Activated T-cell treated with anti-CD3 and anti-CD28 coated beads, Interleukin-2, amount 50 U/mL, for 4 hours (primary cell): ENCODE data around the gene MPC2. TPM values are rescaled to one million over a fixed set of nuclear protein-coding genes. Genes with fewer than 3 reads are reported as not detected.
"Not testable (repeated sequence)": the region's sequence is repeated elsewhere in the genome, so short reads cannot be mapped to it uniquely, and the experiment has no call there.

ENCODE experiments used
- ATAC-seq, 2 donors: fragments of 200-7000 bp; cut with Tn5 transposase; one replicate each; pipeline ENCODE4 v1.10.0; 2021
- DNase-seq: peaks from one replicate; pipeline ENCODE4 v3.0.0-alpha.2; 2020
- H3K27me3 Mint-ChIP-seq: one replicate; pipeline ENCODE4 v1.8.0; 2021; ENCODE audit warnings: low read depth, mixed read lengths
- H3K36me3 Mint-ChIP-seq: one replicate; pipeline ENCODE4 v1.8.0; 2022; ENCODE audit warnings: mixed read lengths; ENCODE audit not compliant: insufficient read depth
- H3K4me1 Mint-ChIP-seq: one replicate; pipeline ENCODE4 v1.8.0; 2021; ENCODE audit warnings: low read depth, mixed read lengths
- H3K4me3 Mint-ChIP-seq: one replicate; pipeline ENCODE4 v1.8.0; 2021; ENCODE audit warnings: mild to moderate bottlenecking, moderate library complexity, mixed read lengths
- H3K9me3 Mint-ChIP-seq: one replicate; pipeline ENCODE4 v1.8.0; 2021; ENCODE audit warnings: mixed read lengths
- total RNA-seq, 3 donors: library from RNA; stranded (reverse); gene quantifications; one replicate each; pipeline ENCODE4 v1.2.1, GENCODE V29; 2021

MPC2 gene
- total RNA-seq, 3 donors from 2014 or later = 28.2 to 32.1 (median 31.9) TPM

DNA sequence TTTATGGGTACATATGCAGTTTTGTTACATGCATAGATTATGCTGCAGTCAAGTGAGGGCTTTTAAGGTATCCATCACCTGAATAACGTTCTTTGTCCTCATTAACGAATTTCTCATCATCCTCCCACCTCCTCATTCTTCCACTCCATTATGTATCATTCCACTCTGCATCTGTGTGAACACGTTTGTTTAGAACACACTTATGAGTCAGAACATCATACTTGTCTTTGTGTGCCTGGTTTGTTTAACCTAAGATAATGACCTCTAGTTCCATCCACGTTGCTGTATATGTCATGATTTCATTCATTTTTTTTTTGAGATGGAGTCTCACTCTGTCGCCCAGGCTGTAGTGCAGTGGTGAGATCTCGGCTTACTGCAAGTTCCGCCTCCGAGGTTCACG is 6.7 kb upstream of the MPC2 start:
- no peaks in the 10 kb centered on the region for H3K27me3 Mint-ChIP-seq
- H3K4me1 Mint-ChIP-seq = peaks cover 29% of the 10 kb centered on the region
- DNase-seq (no peak), ATAC-seq (no peak)
- no peak overlapping the region for H3K4me3 Mint-ChIP-seq
- peaks cover 4% of the 10 kb centered on the region for H3K9me3 Mint-ChIP-seq
- peaks cover 10% of the 10 kb centered on the region for H3K36me3 Mint-ChIP-seq

DNA sequence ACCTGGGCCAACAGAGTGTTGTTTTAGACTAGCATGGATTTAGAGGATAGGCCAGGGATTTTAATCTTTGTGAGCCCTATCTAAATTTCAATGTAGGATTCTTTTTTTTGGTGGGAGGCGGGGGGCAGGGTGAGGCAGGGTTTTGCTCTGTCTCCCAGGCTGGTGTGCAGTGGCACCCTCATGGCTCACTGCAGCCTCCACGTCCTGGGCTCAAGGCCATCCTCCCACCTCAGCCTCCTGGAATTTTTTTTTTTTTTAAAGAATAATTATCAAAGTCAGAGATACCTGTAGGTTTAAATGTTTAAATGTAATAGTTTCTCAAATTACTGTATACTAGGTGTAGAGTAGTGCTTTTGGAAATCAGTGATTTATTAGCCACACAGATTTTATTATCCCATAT is 3.4 kb upstream of the MPC2 start:
- no peak for DNase-seq
- no peak overlapping the region for H3K4me3 Mint-ChIP-seq
- ATAC-seq = no peak
- peaks cover 16% of the 10 kb centered on the region for H3K4me1 Mint-ChIP-seq
- H3K9me3 Mint-ChIP-seq = peaks cover 4% of the 10 kb centered on the region
- H3K36me3 Mint-ChIP-seq = peaks cover 10% of the 10 kb centered on the region
- no peaks in the 10 kb centered on the region for H3K27me3 Mint-ChIP-seq

DNA sequence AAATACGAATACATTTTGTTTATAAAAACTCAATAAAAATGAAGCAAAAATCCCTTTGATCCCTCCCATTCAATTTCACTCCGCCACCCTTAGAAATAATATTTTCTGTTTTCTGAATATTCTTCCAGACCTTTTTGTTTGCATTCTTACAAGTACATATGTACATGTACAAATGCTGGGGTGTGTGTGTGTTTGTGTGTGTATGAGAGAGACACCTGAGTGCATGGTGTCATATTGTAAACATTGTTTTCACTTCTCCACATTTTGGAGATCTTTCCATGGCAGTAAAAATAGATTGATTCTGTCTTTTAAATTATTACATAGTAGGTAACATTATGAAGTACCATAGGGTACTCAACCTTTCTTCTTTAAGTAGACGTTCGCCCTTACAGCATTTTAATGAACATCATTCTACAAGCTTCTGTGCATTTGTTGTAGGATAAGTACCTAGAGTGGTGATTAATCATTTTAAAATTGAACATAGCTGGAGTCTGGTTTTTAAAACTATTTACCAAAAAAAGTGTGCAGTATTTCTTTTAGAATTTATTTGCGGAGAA is 1.3 kb upstream of the MPC2 start:
- no peak for DNase-seq
- Mint-ChIP-seq H3K4me3 (peak overlapping the region; percentile 91), H3K4me1 (peaks cover 29% of the 10 kb centered on the region), H3K36me3 (no peaks in the 10 kb centered on the region), H3K9me3 (no peaks in the 10 kb centered on the region), H3K27me3 (no peaks in the 10 kb centered on the region)
- no peak for ATAC-seq

DNA sequence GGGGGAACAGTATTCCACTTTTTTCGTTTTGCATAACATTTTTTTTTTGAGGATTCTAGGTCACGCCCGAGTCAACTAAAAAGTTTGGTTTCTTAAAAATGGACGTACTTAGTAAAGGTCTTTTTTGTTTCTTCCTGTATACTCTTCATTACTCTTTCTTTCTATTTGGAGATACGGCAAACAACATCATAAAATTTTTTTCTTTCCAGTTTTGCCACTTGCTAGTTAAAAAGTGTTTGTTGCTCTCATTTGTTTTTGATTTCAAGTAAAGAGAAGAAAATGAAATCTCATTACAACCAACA is 788 bp upstream of the MPC2 start:
- Mint-ChIP-seq H3K4me1 (peaks cover 32% of the 10 kb centered on the region), H3K9me3 (no peaks in the 10 kb centered on the region), H3K36me3 (no peaks in the 10 kb centered on the region), H3K4me3 (peak overlapping the region; percentile 91), H3K27me3 (no peaks in the 10 kb centered on the region)
- ATAC-seq (no peak), DNase-seq (no peak)

DNA sequence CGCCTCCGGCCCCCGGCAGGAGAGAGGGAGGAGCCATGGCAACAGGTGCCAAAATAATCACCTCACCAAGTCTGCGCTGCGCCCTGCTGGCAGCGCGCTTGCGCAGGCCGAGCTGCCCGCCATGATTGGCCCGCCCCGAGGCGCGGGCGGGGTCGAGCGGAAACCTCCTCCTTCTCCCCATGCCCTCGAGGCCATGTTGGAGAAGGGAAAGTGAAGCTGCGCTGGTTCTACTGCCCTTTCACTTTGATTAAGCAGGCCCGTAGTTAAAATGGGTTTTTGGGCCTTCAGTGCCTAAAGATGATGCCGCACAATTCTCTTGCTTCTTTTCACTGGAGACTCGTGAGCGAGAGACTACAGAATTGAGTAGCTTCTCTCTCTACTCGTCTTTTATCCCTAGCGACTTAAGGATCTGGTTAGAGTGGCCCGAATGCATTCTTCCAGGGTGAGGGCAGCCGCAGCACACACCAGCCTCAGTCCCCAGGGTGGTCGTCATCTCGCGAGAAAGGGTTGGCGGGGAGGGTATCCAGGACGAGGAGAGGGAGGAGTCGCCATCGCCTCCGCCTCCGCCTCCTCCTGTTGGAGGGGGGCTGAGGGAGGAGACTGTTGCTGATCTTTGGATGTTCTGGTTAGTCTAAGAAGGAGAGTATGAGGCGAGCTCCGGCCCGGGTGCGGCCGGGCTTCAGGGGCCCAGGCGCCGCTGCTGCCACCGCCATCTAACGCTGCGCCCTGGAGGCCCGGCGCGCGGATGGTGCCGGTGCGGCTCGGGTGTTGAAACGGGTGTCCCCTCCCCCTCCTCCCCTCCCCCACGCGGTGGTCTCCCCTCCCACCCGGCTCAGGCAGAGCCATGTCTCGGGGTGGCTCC is 573 bp downstream of the MPC2 start, which contains the start of gene DCAF6:
Gene DCAF6 (plus strand): TSS at position 616 of the 862 bp plus-strand sequence. CDS start 229 bp downstream, at position 845.
- no peaks in the 10 kb centered on the region for H3K36me3 Mint-ChIP-seq
- H3K27me3 Mint-ChIP-seq = no peaks in the 10 kb centered on the region
- H3K4me3 Mint-ChIP-seq = peak within 1 kb of the TSS; percentile 91
- DNase-seq (peak; percentile 95), ATAC-seq (peak; percentile 81)
- H3K9me3 Mint-ChIP-seq = no peaks in the 10 kb centered on the region
- peaks cover 32% of the 10 kb centered on the region for H3K4me1 Mint-ChIP-seq

DNA sequence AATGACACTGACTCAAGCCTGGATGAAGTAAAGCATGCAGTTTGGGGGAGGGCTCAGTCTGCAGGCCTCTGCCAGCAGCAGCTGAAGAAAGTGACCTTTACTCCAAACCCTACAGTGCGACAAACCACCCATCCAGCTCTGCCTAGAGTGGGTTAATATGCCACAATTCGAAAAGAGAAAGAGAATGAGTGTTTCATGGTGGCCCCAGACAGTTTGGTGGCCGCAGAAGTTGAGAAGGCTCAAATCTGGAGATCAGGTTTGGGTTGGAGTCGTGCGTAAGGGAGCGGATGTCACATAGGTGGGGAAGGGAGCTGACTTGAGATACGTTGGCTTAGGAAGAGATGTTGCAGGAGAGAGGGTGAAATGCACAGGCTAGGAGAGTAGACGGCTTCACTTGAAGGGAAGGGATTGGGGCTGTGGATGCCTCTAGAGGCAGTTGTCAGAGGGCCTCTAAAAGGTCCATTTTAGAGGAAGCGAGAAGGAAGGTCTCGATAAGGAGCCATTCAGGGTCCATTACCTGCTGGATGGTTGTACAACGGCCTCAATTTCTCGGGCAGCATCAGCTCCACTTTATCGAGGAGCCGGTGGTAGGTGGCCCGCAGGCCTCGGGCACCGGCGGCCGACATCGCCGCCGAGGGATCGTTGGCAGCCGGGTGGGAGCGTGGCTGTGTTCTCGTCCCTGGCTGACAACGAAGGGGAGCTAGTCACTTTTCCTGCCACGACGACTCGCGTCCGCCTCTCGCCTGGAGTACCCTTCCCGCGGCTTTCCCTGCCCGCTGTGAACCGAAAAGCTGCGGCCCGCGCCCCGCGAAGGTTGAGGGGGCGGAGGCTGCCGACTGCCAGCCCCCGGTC is 1.4 kb downstream of the MPC2 start:
- Mint-ChIP-seq H3K9me3 (no peaks in the 10 kb centered on the region), H3K36me3 (no peaks in the 10 kb centered on the region), H3K4me1 (peaks cover 32% of the 10 kb centered on the region), H3K27me3 (no peaks in the 10 kb centered on the region), H3K4me3 (peak overlapping the region; percentile 91)
- ATAC-seq = peak; percentile 3 to 6
- DNase-seq = no peak

DNA sequence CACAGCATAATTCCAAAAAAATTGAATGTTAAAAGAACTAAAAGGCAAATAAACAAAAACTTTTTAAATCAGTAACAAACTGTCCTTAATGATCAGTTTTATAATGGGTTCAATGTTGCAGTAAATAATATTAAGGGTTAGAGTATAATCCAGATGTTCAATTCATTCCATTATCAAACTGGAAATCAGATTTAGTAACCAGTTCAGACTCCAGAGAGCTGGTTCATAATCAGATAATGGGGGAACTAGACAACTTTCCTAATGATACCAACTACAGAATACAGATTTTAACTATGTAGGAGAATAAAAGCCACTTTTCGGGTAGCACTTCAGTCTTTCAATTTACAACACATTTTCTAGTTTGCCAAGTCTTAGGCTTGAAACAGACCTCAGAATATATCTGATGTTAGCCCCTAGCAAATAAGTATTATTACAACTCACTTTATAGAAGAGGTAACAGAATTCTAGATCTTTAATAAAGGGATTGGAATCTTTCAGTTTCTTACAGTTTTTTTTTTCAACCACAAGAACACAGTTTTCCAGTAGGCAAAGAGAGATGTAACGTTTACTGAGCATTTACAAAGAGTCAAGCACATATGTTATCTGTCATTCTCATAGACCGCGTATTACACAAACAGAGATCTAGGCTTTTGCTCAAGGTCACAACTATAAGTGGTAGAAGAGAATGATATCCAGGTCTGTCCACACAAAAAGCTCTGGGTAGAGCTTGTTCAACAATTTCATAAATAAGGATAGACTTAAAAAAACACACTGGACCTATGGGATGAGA is 2.3 kb downstream of the MPC2 start:
- Mint-ChIP-seq H3K9me3 (no peaks in the 10 kb centered on the region), H3K27me3 (no peaks in the 10 kb centered on the region), H3K36me3 (no peaks in the 10 kb centered on the region), H3K4me3 (peak overlapping the region; percentile 91), H3K4me1 (peaks cover 34% of the 10 kb centered on the region)
- DNase-seq (no peak), ATAC-seq (no peak)

DNA sequence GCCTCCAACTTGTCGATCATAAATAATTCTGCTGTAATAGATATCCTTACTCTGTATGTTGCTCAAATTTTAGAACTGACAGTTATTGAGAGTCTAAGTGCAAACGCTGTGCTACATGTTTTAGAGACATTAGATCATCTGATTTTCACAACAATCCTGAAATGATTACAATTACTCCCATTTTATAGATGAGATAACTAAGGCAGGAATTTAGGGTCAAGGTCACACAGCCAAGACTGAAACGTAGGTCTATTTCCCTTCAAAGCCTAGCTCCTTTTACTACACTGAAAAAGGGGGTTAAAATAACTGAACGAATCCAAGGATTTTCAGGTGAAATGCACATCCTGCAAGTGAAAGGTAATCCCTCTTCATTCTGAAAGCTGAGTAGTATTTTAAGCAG is 3.1 kb downstream of the MPC2 start:
- peak overlapping the region; percentile 42 for H3K4me3 Mint-ChIP-seq
- H3K36me3 Mint-ChIP-seq = no peaks in the 10 kb centered on the region
- no peaks in the 10 kb centered on the region for H3K9me3 Mint-ChIP-seq
- H3K27me3 Mint-ChIP-seq = no peaks in the 10 kb centered on the region
- ATAC-seq (no peak), DNase-seq (no peak)
- peaks cover 34% of the 10 kb centered on the region for H3K4me1 Mint-ChIP-seq

DNA sequence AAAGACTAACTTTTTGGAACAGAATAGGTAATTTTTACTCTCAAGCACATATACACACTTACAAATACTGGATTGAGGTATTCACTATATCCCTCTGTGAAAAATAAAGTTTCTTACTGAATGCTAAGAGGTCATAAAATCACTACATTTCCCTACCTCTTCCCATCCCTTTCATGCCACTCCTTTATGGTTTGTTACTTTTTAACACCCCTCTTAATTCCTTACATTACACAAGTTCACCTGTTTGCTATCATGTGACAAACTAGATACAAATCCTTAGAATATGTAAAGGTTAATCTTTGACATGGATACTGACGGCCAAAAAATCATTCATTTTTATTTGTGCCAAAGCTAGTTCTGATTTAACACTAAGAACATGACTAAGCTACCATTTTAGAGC is 7.1 kb downstream of the MPC2 start:
- peaks cover 16% of the 10 kb centered on the region for H3K4me1 Mint-ChIP-seq
- DNase-seq = no peak
- ATAC-seq = no peak
- H3K27me3 Mint-ChIP-seq = no peaks in the 10 kb centered on the region
- H3K9me3 Mint-ChIP-seq = no peaks in the 10 kb centered on the region
- H3K4me3 Mint-ChIP-seq = no peak overlapping the region
- H3K36me3 Mint-ChIP-seq = peaks cover 4% of the 10 kb centered on the region

DNA sequence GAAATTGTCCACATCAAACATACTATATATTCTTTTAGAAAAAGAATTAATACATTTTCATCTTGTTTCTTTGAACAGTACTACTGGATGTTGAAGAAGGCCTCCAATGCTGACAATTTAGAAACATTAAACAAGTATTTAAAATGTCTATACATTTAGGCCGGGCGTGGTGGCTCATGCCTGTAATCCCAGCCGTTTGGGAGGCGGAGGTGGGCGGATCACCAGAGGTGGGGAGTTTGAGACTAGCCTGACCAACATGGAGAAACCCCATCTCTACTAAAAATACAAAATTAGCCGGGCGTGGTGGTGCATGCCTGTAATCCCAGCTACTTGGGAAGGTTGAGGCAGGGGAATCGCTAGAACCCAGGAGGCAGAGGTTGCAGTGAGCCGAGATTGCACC is 8.0 kb downstream of the MPC2 start:
- not testable (repeated sequence) for H3K4me1 Mint-ChIP-seq, ATAC-seq, H3K4me3 Mint-ChIP-seq, H3K9me3 Mint-ChIP-seq, DNase-seq, H3K36me3 Mint-ChIP-seq, H3K27me3 Mint-ChIP-seq

DNA sequence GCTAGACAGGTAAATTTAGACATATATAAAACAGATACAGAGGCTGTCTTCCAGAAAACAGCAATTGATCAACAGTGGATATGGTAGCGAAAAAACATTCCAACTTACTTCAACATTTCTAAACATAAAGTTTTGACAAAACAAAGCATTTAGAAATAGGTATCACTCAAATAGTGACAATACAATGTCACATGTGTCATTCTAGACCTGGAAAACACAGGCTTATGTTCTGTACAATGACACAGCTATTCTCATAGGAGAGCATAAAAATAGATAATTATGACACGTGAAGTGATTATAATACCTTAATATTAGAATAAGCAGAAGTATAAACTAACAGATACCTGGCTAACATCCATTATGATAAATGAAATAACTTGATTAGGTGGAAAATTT is 8.4 kb downstream of the MPC2 start:
- Mint-ChIP-seq H3K4me3 (no peak overlapping the region), H3K9me3 (no peaks in the 10 kb centered on the region), H3K36me3 (peaks cover 4% of the 10 kb centered on the region), H3K27me3 (no peaks in the 10 kb centered on the region), H3K4me1 (peaks cover 5% of the 10 kb centered on the region)
- no peak for ATAC-seq
- no peak for DNase-seq

DNA sequence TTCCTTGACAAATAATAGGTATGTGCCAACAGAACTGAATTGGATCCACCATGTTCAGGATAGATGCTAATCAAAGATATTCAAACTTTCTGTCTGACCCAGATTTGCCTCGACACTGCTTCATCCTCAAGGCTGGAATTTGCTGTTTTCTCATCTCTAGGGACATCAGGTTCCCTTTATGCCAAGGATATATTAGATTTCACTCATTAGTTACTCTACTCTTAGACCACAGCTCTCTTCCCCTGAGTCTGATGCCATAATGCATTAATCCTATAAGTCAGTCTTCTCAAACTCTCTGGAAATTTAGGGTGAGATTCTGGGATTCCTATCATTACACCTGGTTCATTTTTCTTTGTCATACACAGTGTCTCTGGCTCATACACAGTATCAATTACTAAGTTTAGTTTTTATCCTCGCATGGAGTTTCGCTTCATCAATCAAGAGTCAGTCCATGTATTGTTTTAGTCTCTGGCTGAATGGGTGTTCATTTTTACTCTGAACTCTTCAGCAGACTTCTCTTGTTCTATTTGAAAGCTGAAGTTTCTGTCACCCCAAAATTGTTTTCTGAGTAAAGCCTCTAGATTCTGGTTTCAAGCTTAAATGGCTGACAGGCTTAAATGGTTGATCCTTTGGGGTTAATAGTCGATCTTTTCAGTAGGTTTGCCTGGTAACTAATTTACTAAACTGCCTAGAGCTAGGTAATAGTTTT is 9.7 kb downstream of the MPC2 start:
- DNase-seq (no peak), ATAC-seq (no peak)
- Mint-ChIP-seq H3K27me3 (no peaks in the 10 kb centered on the region), H3K4me3 (no peak overlapping the region), H3K9me3 (no peaks in the 10 kb centered on the region), H3K36me3 (peaks cover 9% of the 10 kb centered on the region), H3K4me1 (peaks cover 5% of the 10 kb centered on the region)

DNA sequence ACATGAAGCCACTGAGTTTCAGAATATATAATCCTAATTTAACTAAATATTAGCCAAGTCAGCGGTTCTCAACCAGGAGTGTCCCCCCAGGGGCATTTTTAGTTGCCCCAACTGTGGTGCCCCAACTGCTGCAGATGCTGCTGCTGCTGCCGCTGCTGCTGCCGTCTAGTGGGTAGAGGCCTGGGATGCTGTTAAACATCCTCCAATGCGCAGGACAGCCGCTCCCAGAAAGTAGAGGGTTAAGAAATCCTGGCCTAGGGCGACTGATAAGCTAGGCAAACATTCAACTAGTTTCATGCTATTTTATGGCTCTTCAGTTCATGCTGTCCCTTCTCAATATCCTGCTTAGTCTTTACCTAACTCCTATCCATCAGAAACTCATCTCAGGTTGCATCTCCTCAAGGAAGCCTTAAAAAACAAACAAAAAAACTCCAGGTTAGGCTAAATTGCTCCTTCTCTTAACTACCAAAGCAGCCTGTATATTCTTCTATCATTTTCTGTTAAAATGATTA is 10.3 kb downstream of the MPC2 start:
- DNase-seq (no peak), ATAC-seq (no peak)
- Mint-ChIP-seq H3K27me3 (no peaks in the 10 kb centered on the region), H3K4me3 (no peak overlapping the region), H3K36me3 (peaks cover 9% of the 10 kb centered on the region), H3K4me1 (peaks cover 6% of the 10 kb centered on the region), H3K9me3 (no peaks in the 10 kb centered on the region)
